ENCODE data around the gene SHISA8. TPM values are rescaled to one million over a fixed set of nuclear protein-coding genes. Genes with fewer than 3 reads are reported as not detected.

Gene SHISA8
- total and polyA plus RNA-seq, 10 of the 15 experiments (the other 5 are each of a cell fraction or from before 2014, with no cell fraction given), result 0.06 to 10.1 (median 0.25) TPM

DNA sequence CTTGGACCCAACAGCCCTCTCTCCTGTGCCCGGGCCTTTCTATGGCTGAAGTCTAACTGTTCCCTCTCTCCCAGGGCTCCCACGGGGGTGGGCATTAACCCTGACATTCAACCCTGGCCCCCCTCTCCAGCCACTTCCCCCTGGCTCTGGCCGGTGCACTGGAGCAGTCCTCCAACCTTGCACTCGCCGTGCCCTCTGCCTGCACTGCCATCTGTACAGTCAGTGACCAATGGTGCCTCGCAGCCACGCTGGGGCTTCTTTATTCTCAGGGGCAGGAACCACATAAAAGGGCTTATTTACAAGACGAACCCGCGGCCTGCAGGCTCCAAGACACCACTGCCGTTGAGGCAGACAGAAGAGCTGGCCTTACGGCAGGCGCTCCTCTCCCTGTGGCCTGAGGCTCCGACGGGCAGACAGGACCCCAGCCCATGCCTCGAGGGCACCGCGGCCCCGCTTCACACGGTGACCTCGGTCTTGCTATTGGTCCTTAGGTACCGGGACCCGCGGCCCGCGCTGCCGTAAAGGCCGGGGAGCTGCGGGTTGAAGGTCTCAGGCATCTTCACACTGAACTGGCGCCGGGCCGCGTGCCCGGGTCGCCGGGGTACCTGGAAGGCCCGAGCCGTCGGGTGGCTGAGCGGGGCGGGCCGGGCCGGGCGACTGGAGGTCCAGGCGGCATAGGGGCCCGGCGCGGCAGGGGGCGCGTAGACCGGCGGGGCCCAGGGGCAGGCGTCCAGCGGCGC lies 5.4 kb downstream of the SHISA8 start:
- H3K79me2 ChIP-seq (ENCODE audit: control insufficient read depth, insufficient read depth, low read length), result no peaks in the 10 kb centered on the region
- ChIA-PET POLR2A (no interaction called here), RAD21 (ENCODE audit: unreplicated experiment) (interaction anchor here (1.1 to 2.8 kb wide), 3 partner anchors 14 to 66 kb away, joined by 3 to 9 read pairs (median 3); no protein-coding TSS in a partner anchor), SMC1A (ENCODE audit: uncharacterized antibody, unreplicated experiment) (interaction anchor here (2.5 kb wide), 1 partner anchor 30 kb away, joined by 15 read pairs; no protein-coding TSS in a partner anchor), CTCF (interaction anchor here (1.2 kb wide), 1 partner anchor 31 kb away, joined by 3 read pairs; no protein-coding TSS in a partner anchor)
- peaks cover 12% of the 10 kb centered on the region for H3K4me1 ChIP-seq (ENCODE audit: control insufficient read depth, insufficient read depth, low read length)
- no peak for FAIRE-seq
- no peak overlapping the region for H3K4me3 ChIP-seq
- peaks cover 6% of the 10 kb centered on the region; the same call in 1 of the 2 replicates for H4K20me1 ChIP-seq (ENCODE audit: control insufficient read depth, insufficient read depth)
- WGBS (ENCODE audit: insufficient coverage, insufficient replicate concordance, low lambda C conversion rate, missing lambda C conversion rate), result 61% methylated on average over 36 of the region's 55 CpGs
- TF ChIP-seq IKZF1 (conservative IDR thresholded peaks at IDR 0.05) (no peak), HDGF (IDR thresholded peaks at IDR 0.05) (no peak), SRF (IDR thresholded peaks at IDR 0.05; ENCODE audit: low read depth in 2 of 2, low read length in 2 of 2) (no peak), HDAC6 (IDR thresholded peaks at IDR 0.05; ENCODE audit: unreplicated experiment) (no peak), CBX3 (IDR thresholded peaks at IDR 0.05; ENCODE audit: borderline replicate concordance, low read depth) (no peak), BCL11A (IDR thresholded peaks at IDR 0.05; ENCODE audit: low read depth, low read length) (no peak), POU2F2 (IDR thresholded peaks at IDR 0.05; ENCODE audit: borderline replicate concordance, low read depth, low read length) (no peak), PAX8 (IDR thresholded peaks at IDR 0.05) (no peak), ZBTB4 (CRISPR knock-in tag; IDR thresholded peaks at IDR 0.05) (no peak)
- H3K27me3 ChIP-seq (replicated peaks in 1 of 2; ENCODE audit: control insufficient read depth in 2 of 2, insufficient read depth in 2 of 2, low read length in 1 of 2), result peaks cover 4 to 12% of the 10 kb centered on the region in 2 experiments; a peak in 3 of 4 replicates
- BruUV-seq (replicated peaks), result no TSS peak
- DNase-seq (ENCODE audit: low read depth, low spot score), result no peak
- ATAC-seq, result peak; percentile 7; the same call in 1 of the 3 replicates
- in situ Hi-C loops (cut with MboI), result no loop called here
- no peak overlapping the region for H2AFZ ChIP-seq (ENCODE audit: control insufficient read depth, low read depth, low read length)
- no peak overlapping the region for H3K9ac ChIP-seq (ENCODE audit: control insufficient read depth, insufficient read depth, low read length)
- H3K36me3 ChIP-seq (ENCODE audit: control insufficient read depth in 2 of 2, insufficient read depth in 2 of 2, low read length in 1 of 2), result peaks cover 6 to 11% of the 10 kb centered on the region in 2 experiments; a peak in 3 of 4 replicates
- H3K4me2 ChIP-seq (ENCODE audit: control insufficient read depth, insufficient read depth), result peak overlapping the region; percentile 68
- no peaks in the 10 kb centered on the region for H3K9me3 ChIP-seq (replicated peaks; ENCODE audit: control insufficient read depth, insufficient read depth, low read length)
- no peak overlapping the region for H3K27ac ChIP-seq (ENCODE audit: control insufficient read depth, insufficient read depth)
- intact Hi-C loops (cut with micrococcal nuclease; ENCODE audit: unreplicated experiment), result no loop called here
